Right ventricle myocardium inferior (tissue), 1 donor: ENCODE measurements around the gene GTPBP1. TPM values are rescaled to one million over a fixed set of nuclear protein-coding genes. Genes with fewer than 3 reads are reported as not detected.

Experiments used
- ATAC-seq: fragments of 200-7000 bp; cut with Tn5 transposase; one replicate; pipeline ENCODE4 v1.9.1; 2020; ENCODE audit warnings: mild to moderate bottlenecking, moderate library complexity
- DNase-seq: peaks from one replicate; pipeline ENCODE4 v3.0.0; 2021; ENCODE audit errors: missing footprints
- intact Hi-C: fragments of 100-400 bp; cut with DNase I; formaldehyde crosslinking; loops from one replicate; pipeline ENCODE4 v1.11.0; 2022
- total RNA-seq: library from RNA; stranded (reverse); fragmentation: NEBNext Ultra II Directional; extraction: Animal tissue kit (Norgen Biotek cat#: 25700); gene quantifications from one replicate; pipeline ENCODE4 v1.2.1, GENCODE V29; 2021
- donor health status: DM: no; HTN: yes; CAD: no; lungs with severe emphysema.

GTPBP1 gene
- total RNA-seq, 1 donor from 2014 or later = 26.8 TPM

DNA sequence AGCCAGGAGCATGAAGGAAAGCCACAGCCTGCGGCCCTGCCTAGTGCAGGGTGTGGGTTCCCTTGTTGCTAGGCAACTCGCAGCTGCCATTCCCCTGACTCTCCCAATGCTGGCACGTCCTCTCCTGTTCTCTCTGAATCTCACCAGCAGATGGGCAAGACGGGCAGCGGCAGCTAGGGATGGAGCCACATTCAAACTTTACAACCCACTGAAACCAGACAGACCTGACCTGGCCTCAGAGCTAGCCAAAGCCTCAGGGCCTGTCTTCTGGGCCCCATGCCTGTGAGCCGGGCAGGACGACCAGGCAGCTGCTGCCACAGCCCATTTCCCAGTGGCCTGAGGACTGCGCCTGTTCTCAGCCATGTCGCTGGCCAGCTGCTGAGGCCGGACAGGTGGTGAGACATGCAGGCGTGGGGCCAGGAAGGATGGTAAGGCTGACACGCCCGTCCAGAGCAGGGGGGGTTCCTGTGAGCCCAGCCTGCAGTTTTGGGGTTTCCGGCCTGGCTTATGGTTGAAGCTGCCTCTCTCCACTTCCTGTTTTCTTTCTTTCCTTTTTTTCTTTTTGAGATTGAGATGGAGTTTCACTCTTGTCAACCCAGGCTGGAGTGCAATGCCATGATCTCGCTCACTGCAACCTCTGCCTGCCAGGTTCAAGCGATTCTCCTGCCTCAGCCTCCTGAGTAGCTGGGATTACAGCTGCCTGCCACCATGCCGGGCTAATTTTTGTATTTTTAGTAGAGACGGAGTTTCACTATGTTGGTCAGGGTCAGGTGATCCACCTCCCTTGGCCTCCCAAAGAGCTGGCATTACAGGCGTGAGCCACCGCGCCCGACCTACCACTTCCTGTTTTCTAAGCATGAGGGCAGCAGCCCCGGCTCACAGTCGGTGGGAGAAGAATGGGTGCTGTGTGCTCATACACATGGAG lies 45.9 kb downstream of the GTPBP1 start:
- no peak for ATAC-seq

DNA sequence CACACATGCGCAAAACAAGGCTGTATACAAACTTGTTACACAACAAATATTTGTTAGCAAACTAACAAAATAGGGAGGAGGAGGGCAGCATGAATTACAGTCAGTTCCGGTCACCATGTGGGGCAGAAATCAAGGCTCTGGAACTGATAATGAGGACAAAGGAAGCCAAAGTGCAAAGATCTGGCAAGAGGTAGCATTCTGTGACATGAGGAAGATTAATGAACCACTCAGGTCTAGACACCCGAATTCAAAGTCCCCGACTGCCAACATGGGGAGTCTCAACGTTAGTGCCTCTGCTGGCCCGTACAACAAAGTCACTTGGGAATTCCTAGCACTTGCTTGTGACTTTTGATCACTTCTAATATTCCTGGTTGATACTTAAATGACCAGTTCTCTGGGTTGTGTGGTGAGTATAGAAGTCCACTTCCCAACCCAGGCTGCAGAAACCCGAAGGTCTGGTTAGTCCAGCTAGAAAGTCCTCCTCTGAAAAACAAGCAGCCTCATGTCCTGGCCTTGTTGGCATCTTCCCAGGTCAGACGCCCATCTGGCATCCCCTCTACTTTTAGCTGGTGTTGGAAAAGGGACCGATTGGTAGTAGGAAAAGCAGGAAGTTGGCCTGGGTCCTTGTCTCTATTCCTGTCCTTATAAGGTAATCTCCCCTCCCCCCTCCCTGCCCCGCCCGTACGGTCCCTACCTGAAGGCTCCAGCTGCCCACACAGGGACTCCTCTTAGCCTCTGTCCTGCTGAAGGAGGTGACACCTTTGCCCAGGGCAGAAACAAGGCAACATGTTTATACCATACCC lies 48.4 kb downstream of the GTPBP1 start:
- intact Hi-C loops = loop anchor here (2.0 kb wide), 1 partner anchor 47 kb away; no protein-coding TSS in a partner anchor
- DNase-seq (no peak), ATAC-seq (peak; percentile 14)

More for the DNA sequence above, 45.9 kb downstream of the GTPBP1 start:
- intact Hi-C loops = no loop called here
- DNase-seq = peak; percentile 90

DNA sequence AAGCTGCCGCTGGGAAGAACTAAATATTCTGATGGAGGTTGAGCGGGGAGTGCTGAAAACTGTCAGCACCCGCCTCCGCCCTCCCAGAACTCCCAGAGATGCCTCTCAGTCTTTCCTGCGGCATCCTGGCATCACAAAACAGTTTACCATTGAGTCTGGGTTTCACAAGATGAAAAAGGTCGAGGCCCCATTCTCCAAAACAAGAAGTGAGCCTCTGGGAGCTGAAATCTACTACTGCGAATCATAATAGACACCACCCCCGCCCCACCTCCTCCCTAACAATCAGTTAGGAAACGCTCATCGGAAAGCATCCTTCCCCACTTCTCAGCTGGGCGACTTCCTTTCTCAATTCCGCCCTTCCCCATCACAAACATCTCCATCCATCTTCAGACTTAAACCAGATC lies 49.0 kb downstream of the GTPBP1 start:
- intact Hi-C loops = loop anchor here (2.0 kb wide), 1 partner anchor 48 kb away; no protein-coding TSS in a partner anchor
- no peak for DNase-seq

DNA sequence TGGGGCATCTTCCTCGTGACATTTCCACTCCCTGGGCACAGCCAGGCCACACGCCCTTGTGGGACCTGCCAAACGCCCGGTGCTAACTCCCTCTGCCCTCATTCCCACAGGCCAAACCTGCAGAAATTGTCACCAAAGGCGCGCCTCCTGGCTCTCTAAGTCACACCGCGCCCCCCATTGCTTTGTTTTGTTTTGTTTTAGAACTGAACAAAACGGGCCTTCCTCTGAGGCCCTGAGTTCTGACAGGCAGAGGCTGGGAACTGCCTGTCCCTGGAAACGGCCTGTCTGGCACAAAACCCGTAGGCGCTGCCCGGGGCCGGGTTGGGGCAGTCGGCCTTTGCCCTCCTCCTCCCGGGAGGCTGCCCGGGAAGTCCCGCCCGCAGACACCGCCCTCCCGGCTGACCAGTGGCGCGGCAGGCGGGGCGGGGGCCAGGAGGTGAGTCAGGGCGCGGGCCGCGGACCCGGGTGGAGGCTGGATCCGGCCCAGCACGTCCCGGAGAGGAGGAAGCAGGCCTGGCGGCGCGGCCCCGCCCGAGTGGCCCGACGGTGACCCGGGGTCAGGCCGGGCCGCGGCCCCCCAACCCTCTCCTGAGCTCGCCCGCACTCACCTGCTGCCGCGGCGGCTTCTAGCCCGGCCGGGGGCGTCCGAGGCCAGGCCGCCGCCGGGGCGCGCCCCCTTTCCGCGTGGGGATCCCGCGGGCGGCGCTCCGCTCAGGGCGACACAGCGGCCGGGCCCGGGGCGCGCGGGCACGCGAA lies 49.6 kb downstream of the GTPBP1 start:
- intact Hi-C loops = loop anchor here (2.0 kb wide), 1 partner anchor 49 kb away; no protein-coding TSS in a partner anchor
- ATAC-seq (peak; percentile 85), DNase-seq (peak; percentile 99)

More for the DNA sequence above, 49.0 kb downstream of the GTPBP1 start:
- peak; percentile 18 for ATAC-seq

DNA sequence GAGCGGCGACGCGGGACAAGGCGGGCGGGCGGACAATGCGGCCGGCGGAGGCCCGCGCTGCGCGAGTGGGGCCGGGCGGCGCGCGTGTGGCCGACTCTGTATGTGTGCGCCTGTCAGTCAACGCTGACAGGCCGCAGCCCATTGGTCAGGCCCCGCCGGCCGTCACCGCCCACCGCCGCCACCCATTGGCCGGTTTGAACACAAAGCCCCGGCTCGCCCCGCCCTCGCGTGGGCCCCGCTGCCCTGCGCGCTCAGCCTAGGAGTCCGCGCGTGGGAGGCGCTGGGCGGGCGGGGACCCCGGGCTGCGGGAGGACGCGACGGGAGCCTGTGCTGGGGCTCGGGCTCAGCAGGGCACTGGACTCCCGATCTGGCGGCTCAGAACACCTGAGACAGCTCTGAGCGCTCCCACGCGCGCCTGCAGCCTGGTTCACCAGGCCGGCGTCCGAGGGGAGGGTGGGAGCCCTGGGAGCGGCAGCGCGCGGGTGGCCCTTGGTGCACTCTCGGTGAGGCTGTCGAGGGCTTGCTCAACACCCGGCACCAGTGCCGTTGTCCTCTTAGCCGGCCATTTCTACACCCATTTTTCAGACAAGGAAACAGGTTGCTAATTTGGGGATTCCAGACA lies 50.3 kb downstream of the GTPBP1 start, which contains the start of gene SUN2:
Gene SUN2, minus strand, starts transcription at position 88 of the 622 bp plus-strand sequence. CDS start 3,370 bp downstream, outside the sequence.
- ATAC-seq = peak; percentile 90
- peak; percentile 98 for DNase-seq
- intact Hi-C loops = loop anchor here (2.0 kb wide), 1 partner anchor 49 kb away; no protein-coding TSS in a partner anchor

DNA sequence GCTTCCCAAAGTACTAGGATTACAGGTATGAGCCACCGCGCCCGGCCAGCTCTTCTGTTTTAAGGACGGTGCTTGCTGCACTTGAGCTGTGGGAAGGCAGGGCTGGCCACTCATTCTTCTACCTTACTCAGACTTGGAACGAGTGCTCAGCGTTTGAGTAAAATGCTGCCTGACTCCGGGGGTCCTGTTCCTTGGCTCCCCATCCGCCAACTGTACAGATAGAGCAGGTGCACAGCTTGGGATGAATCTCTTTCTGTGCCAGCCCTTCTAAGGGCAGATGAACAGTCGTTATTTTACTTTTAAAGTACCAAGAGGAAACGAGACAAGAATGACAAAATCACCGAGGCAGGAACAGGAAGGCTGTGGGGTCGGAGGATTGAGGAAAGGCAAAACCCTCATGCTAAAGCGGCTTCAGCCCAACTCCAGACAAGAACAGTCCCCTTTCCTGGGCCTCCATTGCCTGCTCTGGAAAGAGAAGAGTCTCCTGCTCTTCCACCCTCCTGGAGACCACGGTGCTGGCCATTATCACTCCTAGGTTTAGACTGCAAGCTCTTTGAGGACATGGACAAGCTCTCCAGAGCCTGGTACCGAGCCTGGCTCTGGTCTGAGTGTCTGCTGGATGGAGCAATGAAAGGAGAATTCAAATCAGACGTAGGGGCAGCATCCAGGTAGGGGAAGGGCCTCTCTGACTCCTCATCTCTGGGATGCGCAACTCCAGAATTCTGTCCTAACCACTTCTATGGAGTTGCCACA lies 51.1 kb downstream of the GTPBP1 start:
- DNase-seq = no peak
- intact Hi-C loops = no loop called here
- no peak for ATAC-seq

DNA sequence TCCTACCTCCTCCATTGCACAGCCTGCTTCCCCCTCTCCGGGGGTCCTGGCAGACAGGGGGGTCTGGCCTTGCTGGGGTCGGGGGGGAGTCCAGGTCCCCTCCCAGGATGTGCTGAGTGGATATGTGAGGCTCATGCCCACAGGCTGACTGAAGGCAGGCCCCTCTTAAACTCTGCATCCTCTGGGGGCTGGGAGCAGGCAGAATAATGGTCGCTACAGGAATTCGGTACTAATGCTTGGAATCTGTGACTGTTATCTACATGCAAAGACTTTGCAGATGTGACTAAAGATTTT lies 51.7 kb downstream of the GTPBP1 start:
- no peak for ATAC-seq
- DNase-seq = no peak
- intact Hi-C loops = no loop called here

DNA sequence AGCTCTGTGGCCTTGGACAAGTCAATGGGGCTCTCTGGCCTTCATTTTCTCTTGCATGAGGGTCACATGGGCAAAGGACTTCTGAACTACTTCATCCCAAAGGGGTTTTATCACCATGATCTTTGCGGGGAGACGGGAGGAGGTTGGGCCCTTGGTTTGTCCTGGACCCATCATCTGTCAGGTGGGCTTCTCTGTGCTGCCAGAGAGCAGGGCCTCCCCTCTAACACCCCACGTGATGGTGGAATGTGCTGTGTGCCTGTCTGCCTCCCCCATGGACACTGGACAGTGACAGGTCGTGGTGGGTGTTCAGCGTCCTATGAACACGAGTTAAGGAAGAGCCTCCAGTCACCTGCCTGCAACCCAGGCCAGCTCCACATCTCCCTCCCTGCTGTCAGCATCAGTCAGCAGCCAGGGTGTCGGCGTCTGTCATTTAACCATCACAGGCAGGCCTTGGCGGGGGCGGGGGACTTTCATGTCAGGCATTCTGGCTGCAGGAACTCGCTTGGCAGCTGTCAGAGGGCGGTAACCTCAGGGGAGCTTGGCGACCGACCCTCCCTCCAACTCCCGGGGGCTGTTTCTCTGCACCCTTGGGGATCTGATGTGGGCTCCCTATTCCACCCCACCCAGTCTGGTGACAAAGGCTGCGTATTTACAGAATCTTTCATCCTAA lies 52.7 kb downstream of the GTPBP1 start:
- intact Hi-C loops = no loop called here
- no peak for DNase-seq
- ATAC-seq = no peak

DNA sequence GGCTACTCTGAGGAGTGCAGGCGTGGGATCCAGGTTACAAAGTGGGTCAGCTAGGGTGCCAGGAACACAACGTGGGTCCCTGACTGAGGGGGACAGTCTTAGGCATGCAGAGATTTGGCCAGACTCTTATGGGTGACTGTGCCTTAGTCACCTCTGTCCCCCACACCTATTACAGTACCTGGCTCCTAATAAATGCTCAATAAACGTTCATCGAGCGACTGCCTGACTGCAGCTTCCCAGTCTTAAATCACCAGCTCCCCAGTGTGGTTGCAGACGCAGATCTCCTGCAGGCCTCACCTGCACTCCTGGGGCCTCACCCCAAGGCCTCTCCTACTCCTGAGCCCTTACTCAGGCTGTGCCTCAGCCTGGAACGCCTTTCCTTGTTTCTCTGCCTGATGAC lies 53.3 kb downstream of the GTPBP1 start:
- no peak for ATAC-seq

DNA sequence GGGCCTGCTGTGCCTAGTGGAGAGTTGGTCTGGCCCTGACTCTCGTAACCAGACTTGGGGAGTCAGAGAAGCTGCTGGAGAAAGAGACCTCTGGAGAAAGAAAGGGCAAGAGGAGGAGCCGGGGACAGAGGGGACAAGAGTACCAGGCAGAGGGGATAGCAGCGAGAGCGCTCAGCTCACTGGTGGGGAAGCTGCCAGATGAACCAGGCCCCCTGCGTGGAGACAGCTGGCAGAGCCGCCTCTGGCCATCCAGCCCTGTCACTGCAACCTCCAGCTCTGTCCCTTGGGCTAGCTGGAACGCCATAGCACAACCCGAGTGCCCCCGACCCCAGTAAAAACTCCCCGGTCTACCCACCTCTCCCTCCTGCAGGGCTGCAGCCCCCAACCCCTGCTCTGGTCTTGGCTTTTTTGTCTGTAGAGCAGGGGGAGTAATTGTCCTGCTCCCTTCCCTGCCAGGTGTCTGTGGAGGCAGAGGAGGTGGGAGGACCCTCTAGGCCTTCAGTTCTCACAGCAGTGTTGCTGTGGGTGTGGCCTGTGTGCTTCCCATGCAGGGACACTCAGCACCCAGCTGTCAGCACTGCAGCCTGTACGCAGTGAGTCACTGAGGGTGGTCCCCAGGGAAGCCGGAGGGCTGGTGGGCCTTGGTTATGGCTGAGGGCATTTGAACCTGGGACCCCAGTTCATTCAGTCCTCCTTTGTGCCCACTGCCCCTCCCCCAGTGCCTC lies 54.9 kb downstream of the GTPBP1 start:
- DNase-seq = no peak
- no peak for ATAC-seq
- intact Hi-C loops = no loop called here

More for the DNA sequence above, 53.3 kb downstream of the GTPBP1 start:
- no peak for DNase-seq
- intact Hi-C loops = no loop called here

DNA sequence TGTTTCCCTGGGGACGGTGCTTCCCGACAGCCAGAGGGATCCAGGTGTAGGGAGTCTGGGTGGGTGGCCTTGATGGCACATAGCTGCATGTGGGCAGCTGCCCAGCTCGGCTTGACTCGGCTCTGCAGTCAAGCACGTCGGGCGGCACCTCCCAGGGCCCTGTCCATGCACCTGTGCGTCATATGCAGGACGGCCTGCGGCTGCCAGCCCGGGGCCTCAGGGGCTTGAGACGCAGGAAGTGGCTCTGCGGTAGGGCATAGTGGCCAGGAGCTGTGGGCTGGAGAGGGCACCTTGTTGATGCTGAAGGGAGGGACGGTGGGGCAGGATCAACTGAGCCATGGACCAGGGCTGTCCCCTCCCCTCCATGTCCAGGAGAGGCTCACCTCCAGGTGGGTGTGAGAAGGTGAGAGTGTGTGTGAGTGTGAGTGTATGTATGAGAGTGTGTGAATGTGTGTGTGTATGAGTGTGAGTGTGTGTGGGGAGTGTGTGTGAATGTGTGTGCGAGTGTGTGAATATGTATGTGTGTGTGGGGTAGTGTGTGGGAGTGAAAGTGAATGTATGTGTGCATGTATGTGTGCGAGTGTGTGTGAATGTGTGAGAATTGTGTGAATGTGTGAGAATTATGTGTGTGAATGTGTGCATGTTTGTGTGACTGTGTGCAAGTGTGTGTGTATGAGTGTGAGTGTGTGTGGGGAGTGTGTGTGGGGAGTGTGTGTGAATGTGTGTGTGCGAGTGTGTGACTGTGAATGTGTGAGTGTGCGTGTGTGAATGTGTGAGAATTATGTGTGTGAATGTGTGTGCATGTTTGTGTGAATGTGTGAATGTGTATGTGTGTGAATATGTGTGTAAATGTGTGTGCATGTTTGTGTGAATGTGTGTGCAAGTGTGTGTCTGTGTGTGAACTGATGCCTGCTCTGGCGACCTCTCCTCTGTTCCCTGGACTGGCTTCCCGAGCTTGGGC lies 55.7 kb downstream of the GTPBP1 start:
- DNase-seq (peak; percentile 26), ATAC-seq (no peak)
- intact Hi-C loops = no loop called here

DNA sequence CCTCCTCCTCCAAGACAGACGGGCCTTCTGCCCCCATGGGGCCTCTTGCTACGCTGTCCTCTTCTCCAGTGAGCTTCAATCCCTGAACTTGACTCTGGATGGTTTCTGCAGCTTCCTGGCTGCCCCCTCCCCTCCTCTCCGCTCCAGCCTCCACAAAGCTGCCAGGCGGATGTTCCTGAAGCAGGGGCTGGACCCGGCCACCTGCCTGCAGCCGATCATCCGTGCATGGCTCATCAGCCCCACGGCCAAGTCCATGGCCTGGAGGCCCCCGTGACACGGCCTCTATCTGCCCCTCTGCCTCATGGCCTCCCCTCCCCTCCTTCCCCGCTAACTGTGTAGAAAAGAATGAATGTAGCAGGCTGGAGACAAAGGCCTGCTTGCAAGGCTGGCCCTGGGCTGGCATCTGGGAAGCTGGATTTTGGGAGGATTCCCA lies 56.8 kb downstream of the GTPBP1 start:
- intact Hi-C loops = no loop called here
- peak; percentile 33 for DNase-seq
- no peak for ATAC-seq

DNA sequence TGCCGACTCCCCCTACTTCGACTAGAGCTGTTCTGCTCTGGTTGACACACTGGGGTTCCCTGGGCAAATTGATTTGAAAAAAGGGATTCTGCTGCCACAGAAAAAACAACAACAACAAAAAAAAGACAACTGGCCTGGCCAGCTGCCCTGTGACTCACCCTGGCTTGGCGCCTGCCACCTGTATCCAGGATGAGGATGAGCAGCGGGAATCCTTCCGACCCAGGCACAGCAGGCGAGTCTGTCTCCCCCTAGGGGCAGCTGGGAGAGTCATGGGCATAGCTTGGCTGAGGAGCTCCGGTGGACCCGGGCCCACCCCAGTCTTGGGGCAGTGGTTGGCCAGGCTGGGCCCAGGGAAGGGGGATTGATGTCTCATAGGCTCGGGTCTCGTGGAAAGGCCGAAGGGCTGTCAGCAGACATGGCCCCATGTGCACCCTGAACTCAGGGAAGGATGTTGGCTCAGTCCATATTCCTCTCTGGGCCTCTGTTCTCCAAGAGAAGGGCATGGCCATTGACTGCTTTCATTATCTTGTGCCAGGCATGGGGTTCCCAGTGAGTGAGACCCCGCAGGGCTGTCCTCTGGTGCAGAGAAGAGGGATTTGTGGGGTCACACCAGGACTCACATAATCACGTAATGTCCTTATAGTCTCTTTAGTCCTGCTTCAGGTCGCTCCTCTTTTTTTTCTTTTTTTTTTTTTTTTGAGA lies 60.5 kb downstream of the GTPBP1 start:
- intact Hi-C loops = loop anchor here (5.0 kb wide), 2 partner anchors 101 to 356 kb away; no protein-coding TSS in a partner anchor
- DNase-seq = peak; percentile 65
- ATAC-seq = peak; percentile 45

DNA sequence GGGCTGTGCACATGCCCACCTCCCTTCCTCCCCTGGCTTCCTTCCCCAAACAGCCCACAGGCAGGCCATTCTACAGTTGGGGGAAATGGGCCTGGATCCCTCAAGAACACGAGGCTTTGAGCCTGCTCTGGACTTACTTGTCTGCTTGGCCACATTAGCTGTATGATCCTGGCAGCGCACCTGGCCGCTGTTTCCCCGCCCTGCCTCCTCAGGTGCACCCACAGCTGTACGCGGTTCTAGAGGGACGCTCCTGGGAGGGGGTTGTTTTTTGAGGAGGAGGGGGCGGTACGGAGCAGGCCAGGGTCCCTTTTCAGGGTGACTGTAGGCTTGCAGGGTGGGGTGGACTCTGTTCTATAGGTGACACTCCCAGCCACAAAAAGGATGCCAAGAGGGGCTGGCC lies 61.6 kb downstream of the GTPBP1 start:
- no peak for DNase-seq
- no peak for ATAC-seq
- intact Hi-C loops = loop anchor here (5.0 kb wide), 2 partner anchors 100 to 355 kb away; no protein-coding TSS in a partner anchor

DNA sequence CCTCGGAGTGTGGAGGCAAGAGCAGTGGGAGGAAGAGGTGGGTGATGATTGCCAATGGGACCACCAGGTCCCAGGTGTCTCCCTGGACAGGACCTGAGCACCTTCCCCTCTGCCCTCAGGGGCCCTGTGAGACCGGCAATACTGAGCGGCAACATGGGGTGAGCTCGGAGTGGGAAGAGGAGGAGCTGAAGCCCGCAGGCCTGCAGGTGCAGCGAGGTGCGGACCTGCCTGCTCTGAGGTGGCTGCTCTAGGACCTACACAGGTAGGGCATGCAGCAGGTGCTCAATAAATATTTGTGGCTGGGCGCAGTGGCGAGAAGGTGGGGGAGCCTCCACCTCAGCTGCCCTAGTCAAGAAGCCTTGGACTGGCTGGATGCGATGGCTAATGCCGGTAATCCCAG lies 62.3 kb downstream of the GTPBP1 start:
- intact Hi-C loops = loop anchor here (2.0 to 5.0 kb wide), 4 partner anchors 75 to 354 kb away; no protein-coding TSS in a partner anchor
- ATAC-seq = no peak
- no peak for DNase-seq
